Panc1 (cell line): ENCODE results near the gene STAP1.

Experiments
- CTCF ChIP-seq: fragments of 450-650 bp; IDR thresholded peaks from 2 replicates; pipeline ENCODE4 v1.5.1; 2017; ENCODE audit warnings: mild to moderate bottlenecking
- POLR2AphosphoS5 ChIP-seq: IDR thresholded peaks from 2 replicates; pipeline ENCODE4 v1.6.1; 2012; ENCODE audit warnings: mild to moderate bottlenecking, low read depth, low read length, moderate library complexity
- SIN3A ChIP-seq: IDR thresholded peaks from 2 replicates; pipeline ENCODE4 v1.6.1; 2012; ENCODE audit warnings: low read depth, mild to moderate bottlenecking, low read length, moderate library complexity, borderline replicate concordance; ENCODE audit not compliant: insufficient read depth
- TCF7L2 ChIP-seq: IDR thresholded peaks from 2 replicates; pipeline ENCODE4 v1.6.1; 2011; ENCODE audit warnings: mild to moderate bottlenecking, low read depth, low read length, inconsistent platforms
- TF ChIP-seq, protein P1 (sequence below), 2 experiments: IDR thresholded peaks; 2 replicates each; pipeline ENCODE4 v1.6.1; 2011 to 2012; ENCODE audit warnings: low read depth in 2 of 2, control low read depth in 1 of 2, low read length in 1 of 2, mild to moderate bottlenecking in 1 of 2, moderate library complexity in 1 of 2; ENCODE audit not compliant: insufficient read depth in 1 of 2

GRCh38 chr4:67581208-67581857 lies 22.8 kb downstream of the STAP1 start:
- TF ChIP-seq CTCF (no peak), POLR2AphosphoS5 (no peak), SIN3A (no peak), TCF7L2 (no peak)
- TF ChIP-seq, protein P1, sequence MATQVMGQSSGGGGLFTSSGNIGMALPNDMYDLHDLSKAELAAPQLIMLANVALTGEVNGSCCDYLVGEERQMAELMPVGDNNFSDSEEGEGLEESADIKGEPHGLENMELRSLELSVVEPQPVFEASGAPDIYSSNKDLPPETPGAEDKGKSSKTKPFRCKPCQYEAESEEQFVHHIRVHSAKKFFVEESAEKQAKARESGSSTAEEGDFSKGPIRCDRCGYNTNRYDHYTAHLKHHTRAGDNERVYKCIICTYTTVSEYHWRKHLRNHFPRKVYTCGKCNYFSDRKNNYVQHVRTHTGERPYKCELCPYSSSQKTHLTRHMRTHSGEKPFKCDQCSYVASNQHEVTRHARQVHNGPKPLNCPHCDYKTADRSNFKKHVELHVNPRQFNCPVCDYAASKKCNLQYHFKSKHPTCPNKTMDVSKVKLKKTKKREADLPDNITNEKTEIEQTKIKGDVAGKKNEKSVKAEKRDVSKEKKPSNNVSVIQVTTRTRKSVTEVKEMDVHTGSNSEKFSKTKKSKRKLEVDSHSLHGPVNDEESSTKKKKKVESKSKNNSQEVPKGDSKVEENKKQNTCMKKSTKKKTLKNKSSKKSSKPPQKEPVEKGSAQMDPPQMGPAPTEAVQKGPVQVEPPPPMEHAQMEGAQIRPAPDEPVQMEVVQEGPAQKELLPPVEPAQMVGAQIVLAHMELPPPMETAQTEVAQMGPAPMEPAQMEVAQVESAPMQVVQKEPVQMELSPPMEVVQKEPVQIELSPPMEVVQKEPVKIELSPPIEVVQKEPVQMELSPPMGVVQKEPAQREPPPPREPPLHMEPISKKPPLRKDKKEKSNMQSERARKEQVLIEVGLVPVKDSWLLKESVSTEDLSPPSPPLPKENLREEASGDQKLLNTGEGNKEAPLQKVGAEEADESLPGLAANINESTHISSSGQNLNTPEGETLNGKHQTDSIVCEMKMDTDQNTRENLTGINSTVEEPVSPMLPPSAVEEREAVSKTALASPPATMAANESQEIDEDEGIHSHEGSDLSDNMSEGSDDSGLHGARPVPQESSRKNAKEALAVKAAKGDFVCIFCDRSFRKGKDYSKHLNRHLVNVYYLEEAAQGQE (IDR thresholded peaks at IDR 0.05; ENCODE audit: insufficient read depth in 1 of 2, low read depth in 2 of 2, low read length in 1 of 2): no peak
